Measurements from ENCODE around the gene HMGB4.

HMGB4 gene

GRCh38 chr1:33897092-33897725, 33.3 kb downstream of the HMGB4 start:
- H3K4me3 ChIP-seq (ENCODE audit: low read depth, low read length) = no peak overlapping the region
- no peak for DNase-seq (ENCODE audit: low read depth)
- TF ChIP-seq MAX (IDR thresholded peaks at IDR 0.05; ENCODE audit: low read depth, low read length) (no peak), MYC (IDR thresholded peaks at IDR 0.05; ENCODE audit: low read depth, low read length) (no peak), CTCF (IDR thresholded peaks at IDR 0.05; ENCODE audit: low read depth, low read length) (no peak), POLR2A (IDR thresholded peaks at IDR 0.05; ENCODE audit: extremely low read depth, insufficient read length) (no peak)

- no peak overlapping the region for H3K4me3 ChIP-seq (ENCODE audit: low read depth, low read length)
- no peak for DNase-seq (ENCODE audit: low read depth)
- TF ChIP-seq POLR2A (IDR thresholded peaks at IDR 0.05; ENCODE audit: extremely low read depth, insufficient read length) (no peak), MAX (IDR thresholded peaks at IDR 0.05; ENCODE audit: low read depth, low read length) (no peak), CTCF (IDR thresholded peaks at IDR 0.05; ENCODE audit: low read depth, low read length) (no peak), MYC (IDR thresholded peaks at IDR 0.05; ENCODE audit: low read depth, low read length) (no peak)
These were observed 34.5 kb downstream of the HMGB4 start for GRCh38 chr1:33898406-33898805.

GRCh38 chr1:33898881-33899280, 35.0 kb downstream of the HMGB4 start:
- DNase-seq (ENCODE audit: low read depth) = no peak
- H3K4me3 ChIP-seq (ENCODE audit: low read depth, low read length) = no peak overlapping the region
- TF ChIP-seq MYC (IDR thresholded peaks at IDR 0.05; ENCODE audit: low read depth, low read length) = no peak
- TF ChIP-seq MAX (IDR thresholded peaks at IDR 0.05; ENCODE audit: low read depth, low read length) = no peak
- no peak for TF ChIP-seq CTCF (IDR thresholded peaks at IDR 0.05; ENCODE audit: low read depth, low read length)
- TF ChIP-seq POLR2A (IDR thresholded peaks at IDR 0.05; ENCODE audit: extremely low read depth, insufficient read length) = no peak

- DNase-seq (ENCODE audit: low read depth) = no peak
- no peak overlapping the region for H3K4me3 ChIP-seq (ENCODE audit: low read depth, low read length)
- no peak for TF ChIP-seq POLR2A (IDR thresholded peaks at IDR 0.05; ENCODE audit: extremely low read depth, insufficient read length)
- TF ChIP-seq MAX (IDR thresholded peaks at IDR 0.05; ENCODE audit: low read depth, low read length) = no peak
- TF ChIP-seq CTCF (IDR thresholded peaks at IDR 0.05; ENCODE audit: low read depth, low read length) = no peak
- no peak for TF ChIP-seq MYC (IDR thresholded peaks at IDR 0.05; ENCODE audit: low read depth, low read length)
These were observed 35.9 kb downstream of the HMGB4 start for GRCh38 chr1:33899746-33900145.

GRCh38 chr1:33902486-33903209, 38.8 kb downstream of the HMGB4 start:
- DNase-seq (ENCODE audit: low read depth) = no peak

More at GRCh38 chr1:33902486-33903209, 38.8 kb downstream of the HMGB4 start:
- H3K4me3 ChIP-seq (ENCODE audit: low read depth, low read length) = no peak overlapping the region
- no peak for TF ChIP-seq MAX (IDR thresholded peaks at IDR 0.05; ENCODE audit: low read depth, low read length)
- TF ChIP-seq POLR2A (IDR thresholded peaks at IDR 0.05; ENCODE audit: extremely low read depth, insufficient read length) = no peak
- no peak for TF ChIP-seq MYC (IDR thresholded peaks at IDR 0.05; ENCODE audit: low read depth, low read length)
- TF ChIP-seq CTCF (IDR thresholded peaks at IDR 0.05; ENCODE audit: low read depth, low read length) = no peak
